Kidney epithelial cell (primary cell): Measurements from ENCODE around the gene PPARGC1A. TPM values are rescaled to one million over a fixed set of nuclear protein-coding genes. Genes with fewer than 3 reads are reported as not detected.

Experiments used
- DNase-seq: peaks from one replicate; pipeline ENCODE4 v3.0.0-alpha.2; 2010; ENCODE audit warnings: low read depth
- H3K27me3 ChIP-seq: 2 replicates; pipeline ENCODE4 v1.6.0; 2011; ENCODE audit warnings: low read length; ENCODE audit not compliant: control insufficient read depth, insufficient read depth
- H3K36me3 ChIP-seq: 2 replicates; pipeline ENCODE4 v1.5.1; 2011; ENCODE audit warnings: low read length; ENCODE audit not compliant: control insufficient read depth, insufficient read depth
- H3K4me3 ChIP-seq: 2 replicates; pipeline ENCODE4 v1.5.1; 2011; ENCODE audit warnings: low read depth, mild to moderate bottlenecking, control low read depth, low read length
- CTCF ChIP-seq: IDR thresholded peaks from 2 replicates; pipeline ENCODE4 v1.5.1; 2011; ENCODE audit warnings: mild to moderate bottlenecking, moderate library complexity, low read length, control low read depth, inconsistent platforms; ENCODE audit not compliant: insufficient read depth, poor library complexity, severe bottlenecking
- total RNA-seq: library from RNA; depleted of rRNA; stranded (reverse); fragments of >200 nt; gene quantifications from 2 replicates; pipeline ENCODE4 v1.2.3, GENCODE V29; 2015

The PPARGC1A gene
- total RNA-seq, 1 donor from 2014 or later, result 3.3 TPM

- peak; percentile 6 for TF ChIP-seq CTCF
- no peak overlapping the region for H3K4me3 ChIP-seq
- no peak for DNase-seq
- H3K27me3 ChIP-seq, result no peaks in the 10 kb centered on the region
- H3K36me3 ChIP-seq, result no peaks in the 10 kb centered on the region
Observed at GRCh38 chr4:23775694-23776093, 114.2 kb downstream of the PPARGC1A start.

- Histone ChIP-seq H3K4me3 (no peak overlapping the region), H3K36me3 (no peaks in the 10 kb centered on the region), H3K27me3 (no peaks in the 10 kb centered on the region)
- DNase-seq, result no peak
- TF ChIP-seq CTCF, result no peak
Observed at GRCh38 chr4:23774909-23775308, 114.9 kb downstream of the PPARGC1A start.

- no peak for DNase-seq
- no peaks in the 10 kb centered on the region for H3K27me3 ChIP-seq
- no peak overlapping the region for H3K4me3 ChIP-seq
- H3K36me3 ChIP-seq, result no peaks in the 10 kb centered on the region
- TF ChIP-seq CTCF, result no peak
Observed at GRCh38 chr4:23773884-23774636, 115.8 kb downstream of the PPARGC1A start.

GRCh38 chr4:23770011-23770410 is 119.8 kb downstream of the PPARGC1A start:
- no peak for TF ChIP-seq CTCF
- DNase-seq, result no peak
- no peaks in the 10 kb centered on the region for H3K27me3 ChIP-seq
- H3K4me3 ChIP-seq, result no peak overlapping the region
- no peaks in the 10 kb centered on the region for H3K36me3 ChIP-seq

GRCh38 chr4:23769406-23769805 is 120.4 kb downstream of the PPARGC1A start:
- TF ChIP-seq CTCF, result no peak
- no peaks in the 10 kb centered on the region for H3K27me3 ChIP-seq
- no peaks in the 10 kb centered on the region for H3K36me3 ChIP-seq
- no peak overlapping the region for H3K4me3 ChIP-seq
- DNase-seq, result no peak

- Histone ChIP-seq H3K4me3 (no peak overlapping the region), H3K27me3 (no peaks in the 10 kb centered on the region), H3K36me3 (no peaks in the 10 kb centered on the region)
- no peak for TF ChIP-seq CTCF
- no peak for DNase-seq
Observed at GRCh38 chr4:23768541-23768940, 121.3 kb downstream of the PPARGC1A start.
